OCI-LY3 (cell line): ENCODE results near the gene PLCB4.

Experiments
- EZH2phosphoT487 ChIP-seq: fragments of 200-600 bp; shearing (Covaris generic); IDR thresholded peaks from 2 replicates; pipeline ENCODE4 v1.6.1; 2018; ENCODE audit warnings: antibody characterized with exemption, mixed run types, low read depth
- TF ChIP-seq, protein P1 (sequence below): fragments of 200-600, 300-600 bp; sonication (generic); IDR thresholded peaks from 2 replicates; pipeline ENCODE4 v1.5.1; 2014; ENCODE audit warnings: antibody characterized with exemption, low read length, low read depth

DNA sequence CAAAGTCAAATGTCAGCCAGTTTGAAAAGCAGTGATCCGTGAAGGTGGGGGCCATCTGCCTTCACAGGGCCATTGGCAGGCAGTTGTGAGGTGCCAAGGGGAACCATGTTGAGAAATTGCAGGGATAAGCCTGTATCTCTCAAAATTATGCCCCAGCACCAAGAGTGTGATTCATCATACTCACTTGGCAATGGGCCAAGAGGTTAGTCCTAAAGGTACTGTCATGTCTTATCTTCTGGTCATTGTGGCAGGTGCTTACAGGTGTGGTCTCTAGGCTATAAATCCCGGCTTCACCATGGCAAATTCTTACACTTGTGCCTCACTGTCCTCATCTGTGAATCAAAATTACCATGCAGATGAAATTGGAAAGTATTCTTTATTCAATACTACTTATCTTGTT is 294.8 kb downstream of the PLCB4 start:
- TF ChIP-seq, protein P1, sequence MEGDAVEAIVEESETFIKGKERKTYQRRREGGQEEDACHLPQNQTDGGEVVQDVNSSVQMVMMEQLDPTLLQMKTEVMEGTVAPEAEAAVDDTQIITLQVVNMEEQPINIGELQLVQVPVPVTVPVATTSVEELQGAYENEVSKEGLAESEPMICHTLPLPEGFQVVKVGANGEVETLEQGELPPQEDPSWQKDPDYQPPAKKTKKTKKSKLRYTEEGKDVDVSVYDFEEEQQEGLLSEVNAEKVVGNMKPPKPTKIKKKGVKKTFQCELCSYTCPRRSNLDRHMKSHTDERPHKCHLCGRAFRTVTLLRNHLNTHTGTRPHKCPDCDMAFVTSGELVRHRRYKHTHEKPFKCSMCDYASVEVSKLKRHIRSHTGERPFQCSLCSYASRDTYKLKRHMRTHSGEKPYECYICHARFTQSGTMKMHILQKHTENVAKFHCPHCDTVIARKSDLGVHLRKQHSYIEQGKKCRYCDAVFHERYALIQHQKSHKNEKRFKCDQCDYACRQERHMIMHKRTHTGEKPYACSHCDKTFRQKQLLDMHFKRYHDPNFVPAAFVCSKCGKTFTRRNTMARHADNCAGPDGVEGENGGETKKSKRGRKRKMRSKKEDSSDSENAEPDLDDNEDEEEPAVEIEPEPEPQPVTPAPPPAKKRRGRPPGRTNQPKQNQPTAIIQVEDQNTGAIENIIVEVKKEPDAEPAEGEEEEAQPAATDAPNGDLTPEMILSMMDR, result no peak
- no peak for TF ChIP-seq EZH2phosphoT487
